AML-193 (cell line): ENCODE measurements around the gene SLC12A1.

Source experiments
- DNase-seq, 2 experiments: peaks; one replicate each; lab custom pipeline; 2025; lab: John Stamatoyannopoulos, UW

SLC12A1 gene

GRCh38 chr15:48205981-48206380, at the start of gene SLC12A1:
SLC12A1 (plus strand) TSS chr15:48206302; CDS start chr15:48207720, 1,418 bp downstream.
- no peak for DNase-seq

- DNase-seq, result no peak
Measured at GRCh38 chr15:48168616-48169015, 37.5 kb upstream of the SLC12A1 start.

- DNase-seq, result no peak
Measured at GRCh38 chr15:48170981-48171380, 35.1 kb upstream of the SLC12A1 start.

GRCh38 chr15:48175126-48175525, 31.0 kb upstream of the SLC12A1 start:
- DNase-seq, result no peak

GRCh38 chr15:48176112-48176511, 30.0 kb upstream of the SLC12A1 start:
- no peak for DNase-seq

GRCh38 chr15:48176957-48177356, 29.1 kb upstream of the SLC12A1 start:
- no peak for DNase-seq

- DNase-seq, result no peak
Measured at GRCh38 chr15:48177383-48177765, 28.7 kb upstream of the SLC12A1 start.

GRCh38 chr15:48177766-48178647, 28.1 kb upstream of the SLC12A1 start, which contains the start of gene MYEF2:
MYEF2 (minus strand) TSS chr15:48178295; CDS start chr15:48178237, 58 bp downstream.
- no peak for DNase-seq

GRCh38 chr15:48178648-48178931, 27.5 kb upstream of the SLC12A1 start:
- no peak for DNase-seq

GRCh38 chr15:48182749-48183148, 23.4 kb upstream of the SLC12A1 start:
- DNase-seq, result no peak

- no peak for DNase-seq
Measured at GRCh38 chr15:48185529-48185928, 20.6 kb upstream of the SLC12A1 start.

GRCh38 chr15:48186271-48186670, 19.8 kb upstream of the SLC12A1 start:
- no peak for DNase-seq

GRCh38 chr15:48190932-48191573, 15.0 kb upstream of the SLC12A1 start:
- no peak for DNase-seq

GRCh38 chr15:48191574-48192225, 14.4 kb upstream of the SLC12A1 start, which contains the start of gene CTXN2:
CTXN2 (plus strand) TSS chr15:48191665; CDS start chr15:48201301, 9,636 bp downstream.
- DNase-seq, result no peak

GRCh38 chr15:48202068-48202467, 4.0 kb upstream of the SLC12A1 start:
- no peak for DNase-seq

- DNase-seq, result no peak
Measured at GRCh38 chr15:48221261-48221660, 15.2 kb downstream of the SLC12A1 start.

GRCh38 chr15:48221885-48222284, 15.8 kb downstream of the SLC12A1 start:
- DNase-seq, result no peak

- DNase-seq, result no peak
Measured at GRCh38 chr15:48222627-48223026, 16.5 kb downstream of the SLC12A1 start.

GRCh38 chr15:48225771-48226170, 19.7 kb downstream of the SLC12A1 start:
- no peak for DNase-seq

GRCh38 chr15:48230498-48230897, 24.4 kb downstream of the SLC12A1 start:
- DNase-seq, result no peak

GRCh38 chr15:48233246-48233645, 27.1 kb downstream of the SLC12A1 start:
- no peak for DNase-seq

- no peak for DNase-seq
Measured at GRCh38 chr15:48239334-48239733, 33.2 kb downstream of the SLC12A1 start.

GRCh38 chr15:48242015-48242414, 35.9 kb downstream of the SLC12A1 start:
- DNase-seq, result no peak
